GM12878 (cell line): ENCODE measurements around the gene CENPA. TPM values are rescaled to one million over a fixed set of nuclear protein-coding genes. Genes with fewer than 3 reads are reported as not detected.

Experiments
- CEBPB ChIP-seq, 2 experiments: fragments of 150-350 bp in 1 of 2; IDR thresholded peaks; 2 replicates each; pipeline ENCODE4 v1.6.1; 2012 to 2014; ENCODE audit warnings: low read depth in 2 of 2, low read length in 2 of 2, borderline replicate concordance in 1 of 2, inconsistent platforms in 1 of 2
- EP300 ChIP-seq, 2 experiments: fragments of 150-350 bp in 1 of 2; IDR thresholded peaks; 2 replicates each; pipeline ENCODE4 v1.6.1; 2011 to 2012; ENCODE audit warnings: low read depth in 2 of 2, low read length in 2 of 2, borderline replicate concordance in 1 of 2, improper control_type of control experiment in 1 of 2, inconsistent platforms in 1 of 2; ENCODE audit not compliant: control insufficient read depth in 1 of 2
- HDAC6 ChIP-seq: fragments of 200-600 bp; sonication (generic); IDR thresholded peaks from one replicate; pipeline ENCODE4 v1.8.0; 2017; ENCODE audit warnings: antibody characterized with exemption; ENCODE audit not compliant: unreplicated experiment
- IKZF1 ChIP-seq: fragments of 450-650 bp; conservative IDR thresholded peaks from 2 replicates; pipeline ENCODE4 v1.6.1; 2017; ENCODE audit warnings: antibody characterized with exemption, mild to moderate bottlenecking
- IKZF2 ChIP-seq, 2 experiments: fragments of 450-650 bp; IDR thresholded peaks; 2 replicates each; pipeline ENCODE4 v1.6.1; 2017; ENCODE audit warnings: mild to moderate bottlenecking in 2 of 2, moderate library complexity in 2 of 2
- MTA2 ChIP-seq: fragments of 450-650 bp; IDR thresholded peaks from 2 replicates; pipeline ENCODE4 v1.6.1; 2016; ENCODE audit warnings: low read depth, mild to moderate bottlenecking, moderate library complexity
- NKRF ChIP-seq: fragments of 450-650 bp; conservative IDR thresholded peaks from 2 replicates; pipeline ENCODE4 v1.6.1; 2017; ENCODE audit warnings: mild to moderate bottlenecking, moderate library complexity
- NR2F1 ChIP-seq: fragments of 450-650 bp; conservative IDR thresholded peaks from 2 replicates; pipeline ENCODE4 v1.6.1; 2017; ENCODE audit warnings: mild to moderate bottlenecking
- PAX8 ChIP-seq: fragments of 450-650 bp; IDR thresholded peaks from 2 replicates; pipeline ENCODE4 v1.6.1; 2017; ENCODE audit warnings: mild to moderate bottlenecking, moderate library complexity
- POLR2A ChIP-seq: IDR thresholded peaks from 2 replicates; pipeline ENCODE4 v1.6.1; 2011; ENCODE audit warnings: low read depth, mild to moderate bottlenecking, low read length
- POLR2AphosphoS2 ChIP-seq: IDR thresholded peaks from 2 replicates; pipeline ENCODE4 v1.6.1; 2011; ENCODE audit warnings: low read depth, mild to moderate bottlenecking, low read length, improper control_type of control experiment, moderate library complexity
- RAD21 ChIP-seq: IDR thresholded peaks from 2 replicates; pipeline ENCODE4 v1.6.1; 2011; ENCODE audit warnings: mild to moderate bottlenecking, low read depth, low read length, moderate library complexity; ENCODE audit not compliant: insufficient read depth
- RB1 ChIP-seq: fragments of 450-650 bp; formaldehyde crosslinking; IDR thresholded peaks from 2 replicates; pipeline ENCODE4 v1.6.1; 2017; ENCODE audit warnings: mild to moderate bottlenecking, borderline replicate concordance
- SRF ChIP-seq, 2 experiments: IDR thresholded peaks; 2 replicates each; pipeline ENCODE4 v1.6.1; 2011; ENCODE audit warnings: low read depth in 2 of 2, low read length in 2 of 2, mild to moderate bottlenecking in 1 of 2, moderate library complexity in 1 of 2
- STAT3 ChIP-seq: IDR thresholded peaks from 2 replicates; pipeline ENCODE4 v1.6.1; 2011; ENCODE audit warnings: low read depth, low read length, improper control_type of control experiment
- WRNIP1 ChIP-seq: IDR thresholded peaks from 2 replicates; pipeline ENCODE4 v1.6.1; 2011; ENCODE audit warnings: low read depth, low read length, improper control_type of control experiment, borderline replicate concordance
- polyA plus RNA-seq, 11 experiments: library from polyadenylated mRNA; depleted of rRNA in 4 of 11; unstranded in 6 of 11; stranded (reverse) in 5 of 11; fragments of >200 nt; fragmentation: Nextera tagmentation in 4 of 11; fragmentation: Illumina TruSeq in 1 of 11; extraction: Ambion mirVana in 4 of 11; extraction: Trizol in 1 of 11; gene quantifications; 1 replicate in 1 of 11; 2 replicates in 10 of 11; pipeline versions ENCODE4 v1.2.1 to v1.2.3, GENCODE V29; 2011 to 2016; ENCODE audit warnings: inconsistent platforms in 2 of 11, missing spikeins in 2 of 11, low read depth in 1 of 11
- total RNA-seq, 4 experiments: library from RNA; depleted of rRNA in 3 of 4; stranded (reverse); fragments of >200 nt in 3 of 4; fragmentation: Illumina TruSeq in 1 of 4; extraction: Trizol in 1 of 4; gene quantifications; 2 replicates each; pipeline versions ENCODE4 v1.2.1 to v1.2.3, GENCODE V29; 2013 to 2021
- TF ChIP-seq, protein P1 (sequence below): IDR thresholded peaks from 2 replicates; pipeline ENCODE4 v1.6.1; 2011; ENCODE audit warnings: mild to moderate bottlenecking, low read depth, low read length, moderate library complexity; ENCODE audit not compliant: insufficient replicate concordance
- TF ChIP-seq, protein P2 (sequence below): IDR thresholded peaks from 2 replicates; pipeline ENCODE4 v1.6.1; 2012; ENCODE audit warnings: mild to moderate bottlenecking, low read depth, low read length
- TF ChIP-seq, protein P3 (sequence below): fragments of 450-650 bp; formaldehyde crosslinking; IDR thresholded peaks from 2 replicates; pipeline ENCODE4 v1.4.0; 2020; ENCODE audit warnings: mild to moderate bottlenecking, moderate library complexity

The CENPA gene
- total and polyA plus RNA-seq, 10 of the 15 experiments (the other 5 are each of a cell fraction or from before 2014, with no cell fraction given) = 8.1 to 66.6 (median 36.7) TPM

- TF ChIP-seq, protein P1, sequence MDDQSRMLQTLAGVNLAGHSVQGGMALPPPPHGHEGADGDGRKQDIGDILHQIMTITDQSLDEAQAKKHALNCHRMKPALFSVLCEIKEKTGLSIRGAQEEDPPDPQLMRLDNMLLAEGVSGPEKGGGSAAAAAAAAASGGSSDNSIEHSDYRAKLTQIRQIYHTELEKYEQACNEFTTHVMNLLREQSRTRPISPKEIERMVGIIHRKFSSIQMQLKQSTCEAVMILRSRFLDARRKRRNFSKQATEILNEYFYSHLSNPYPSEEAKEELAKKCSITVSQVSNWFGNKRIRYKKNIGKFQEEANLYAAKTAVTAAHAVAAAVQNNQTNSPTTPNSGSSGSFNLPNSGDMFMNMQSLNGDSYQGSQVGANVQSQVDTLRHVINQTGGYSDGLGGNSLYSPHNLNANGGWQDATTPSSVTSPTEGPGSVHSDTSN = no peak
- TF ChIP-seq IKZF1 = peak; percentile 60
- TF ChIP-seq MTA2 = no peak
- TF ChIP-seq, protein P2, sequence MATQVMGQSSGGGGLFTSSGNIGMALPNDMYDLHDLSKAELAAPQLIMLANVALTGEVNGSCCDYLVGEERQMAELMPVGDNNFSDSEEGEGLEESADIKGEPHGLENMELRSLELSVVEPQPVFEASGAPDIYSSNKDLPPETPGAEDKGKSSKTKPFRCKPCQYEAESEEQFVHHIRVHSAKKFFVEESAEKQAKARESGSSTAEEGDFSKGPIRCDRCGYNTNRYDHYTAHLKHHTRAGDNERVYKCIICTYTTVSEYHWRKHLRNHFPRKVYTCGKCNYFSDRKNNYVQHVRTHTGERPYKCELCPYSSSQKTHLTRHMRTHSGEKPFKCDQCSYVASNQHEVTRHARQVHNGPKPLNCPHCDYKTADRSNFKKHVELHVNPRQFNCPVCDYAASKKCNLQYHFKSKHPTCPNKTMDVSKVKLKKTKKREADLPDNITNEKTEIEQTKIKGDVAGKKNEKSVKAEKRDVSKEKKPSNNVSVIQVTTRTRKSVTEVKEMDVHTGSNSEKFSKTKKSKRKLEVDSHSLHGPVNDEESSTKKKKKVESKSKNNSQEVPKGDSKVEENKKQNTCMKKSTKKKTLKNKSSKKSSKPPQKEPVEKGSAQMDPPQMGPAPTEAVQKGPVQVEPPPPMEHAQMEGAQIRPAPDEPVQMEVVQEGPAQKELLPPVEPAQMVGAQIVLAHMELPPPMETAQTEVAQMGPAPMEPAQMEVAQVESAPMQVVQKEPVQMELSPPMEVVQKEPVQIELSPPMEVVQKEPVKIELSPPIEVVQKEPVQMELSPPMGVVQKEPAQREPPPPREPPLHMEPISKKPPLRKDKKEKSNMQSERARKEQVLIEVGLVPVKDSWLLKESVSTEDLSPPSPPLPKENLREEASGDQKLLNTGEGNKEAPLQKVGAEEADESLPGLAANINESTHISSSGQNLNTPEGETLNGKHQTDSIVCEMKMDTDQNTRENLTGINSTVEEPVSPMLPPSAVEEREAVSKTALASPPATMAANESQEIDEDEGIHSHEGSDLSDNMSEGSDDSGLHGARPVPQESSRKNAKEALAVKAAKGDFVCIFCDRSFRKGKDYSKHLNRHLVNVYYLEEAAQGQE = no peak
- no peak for TF ChIP-seq PAX8
- peak; percentile 85; the same call in 1 of the 2 replicates for TF ChIP-seq NKRF
- TF ChIP-seq STAT3 = no peak
- TF ChIP-seq, protein P3, sequence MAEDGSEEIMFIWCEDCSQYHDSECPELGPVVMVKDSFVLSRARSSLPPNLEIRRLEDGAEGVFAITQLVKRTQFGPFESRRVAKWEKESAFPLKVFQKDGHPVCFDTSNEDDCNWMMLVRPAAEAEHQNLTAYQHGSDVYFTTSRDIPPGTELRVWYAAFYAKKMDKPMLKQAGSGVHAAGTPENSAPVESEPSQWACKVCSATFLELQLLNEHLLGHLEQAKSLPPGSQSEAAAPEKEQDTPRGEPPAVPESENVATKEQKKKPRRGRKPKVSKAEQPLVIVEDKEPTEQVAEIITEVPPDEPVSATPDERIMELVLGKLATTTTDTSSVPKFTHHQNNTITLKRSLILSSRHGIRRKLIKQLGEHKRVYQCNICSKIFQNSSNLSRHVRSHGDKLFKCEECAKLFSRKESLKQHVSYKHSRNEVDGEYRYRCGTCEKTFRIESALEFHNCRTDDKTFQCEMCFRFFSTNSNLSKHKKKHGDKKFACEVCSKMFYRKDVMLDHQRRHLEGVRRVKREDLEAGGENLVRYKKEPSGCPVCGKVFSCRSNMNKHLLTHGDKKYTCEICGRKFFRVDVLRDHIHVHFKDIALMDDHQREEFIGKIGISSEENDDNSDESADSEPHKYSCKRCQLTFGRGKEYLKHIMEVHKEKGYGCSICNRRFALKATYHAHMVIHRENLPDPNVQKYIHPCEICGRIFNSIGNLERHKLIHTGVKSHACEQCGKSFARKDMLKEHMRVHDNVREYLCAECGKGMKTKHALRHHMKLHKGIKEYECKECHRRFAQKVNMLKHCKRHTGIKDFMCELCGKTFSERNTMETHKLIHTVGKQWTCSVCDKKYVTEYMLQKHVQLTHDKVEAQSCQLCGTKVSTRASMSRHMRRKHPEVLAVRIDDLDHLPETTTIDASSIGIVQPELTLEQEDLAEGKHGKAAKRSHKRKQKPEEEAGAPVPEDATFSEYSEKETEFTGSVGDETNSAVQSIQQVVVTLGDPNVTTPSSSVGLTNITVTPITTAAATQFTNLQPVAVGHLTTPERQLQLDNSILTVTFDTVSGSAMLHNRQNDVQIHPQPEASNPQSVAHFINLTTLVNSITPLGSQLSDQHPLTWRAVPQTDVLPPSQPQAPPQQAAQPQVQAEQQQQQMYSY = peak; percentile 78; the same call in 1 of the 2 replicates
- no peak for TF ChIP-seq CEBPB (IDR thresholded peaks at IDR 0.05; ENCODE audit: borderline replicate concordance in 1 of 2, low read depth in 2 of 2, low read length in 2 of 2)
- TF ChIP-seq HDAC6 = no peak
- no peak for TF ChIP-seq IKZF2 (IDR thresholded peaks at IDR 0.05)
- 0 out of 2 replicates have a peak, but pooled peaks have one; percentile 42 for TF ChIP-seq NR2F1
- TF ChIP-seq RB1 = no peak
- TF ChIP-seq POLR2A = peak; percentile 94
- no peak for TF ChIP-seq RAD21
- no peak for TF ChIP-seq POLR2AphosphoS2
- no peak for TF ChIP-seq WRNIP1
- TF ChIP-seq EP300 (IDR thresholded peaks at IDR 0.05; ENCODE audit: borderline replicate concordance in 1 of 2, control insufficient read depth in 1 of 2, low read depth in 2 of 2, low read length in 2 of 2) = 0 out of 4 replicates have a peak, but pooled peaks of 1 of the 2 experiments have one; percentile 19
- TF ChIP-seq SRF (IDR thresholded peaks at IDR 0.05; ENCODE audit: low read depth in 2 of 2, low read length in 2 of 2) = no peak
These were observed 21.6 kb upstream of the CENPA start, which contains the start of gene SLC35F6 (continued) for GRCh38 chr2:26764078-26764887.
